ENCODE results near the gene CD200. TPM values are rescaled to one million over a fixed set of nuclear protein-coding genes. Genes with fewer than 3 reads are reported as not detected.

The CD200 gene
- total RNA-seq, 2 experiments from 2014 or later, result 0.67 to 3.6 TPM

- DNase-seq (no peak), ATAC-seq (no peak)
- CTCF ChIA-PET, result no interaction called here
- Mint-ChIP-seq H3K27me3 (no peaks in the 10 kb centered on the region), H3K4me3 (no peak overlapping the region), H3K36me3 (no peaks in the 10 kb centered on the region), H3K4me1 (peaks cover 6% of the 10 kb centered on the region), H3K27ac (no peak overlapping the region), H3K9me3 (ENCODE audit: low read depth) (no peaks in the 10 kb centered on the region)
Measured at GRCh38 chr3:112353365-112353764, 20.4 kb downstream of the CD200 start.

GRCh38 chr3:112354642-112355306 is 21.8 kb downstream of the CD200 start:
- ATAC-seq, result no peak
- H3K9me3 Mint-ChIP-seq (ENCODE audit: low read depth), result no peaks in the 10 kb centered on the region
- no peak overlapping the region for H3K27ac Mint-ChIP-seq
- CTCF ChIA-PET, result no interaction called here
- no peaks in the 10 kb centered on the region for H3K27me3 Mint-ChIP-seq
- H3K4me1 Mint-ChIP-seq, result peaks cover 15% of the 10 kb centered on the region
- DNase-seq, result no peak
- H3K4me3 Mint-ChIP-seq, result no peak overlapping the region
- no peaks in the 10 kb centered on the region for H3K36me3 Mint-ChIP-seq

GRCh38 chr3:112355307-112355687 is 22.3 kb downstream of the CD200 start:
- peaks cover 15% of the 10 kb centered on the region for H3K4me1 Mint-ChIP-seq

GRCh38 chr3:112357930-112358780 is 25.2 kb downstream of the CD200 start:
- H3K4me1 Mint-ChIP-seq, result peaks cover 15% of the 10 kb centered on the region
- no peak overlapping the region for H3K4me3 Mint-ChIP-seq
- DNase-seq, result no peak
- no peak for ATAC-seq
- CTCF ChIA-PET, result no interaction called here
- no peak overlapping the region for H3K27ac Mint-ChIP-seq
- no peaks in the 10 kb centered on the region for H3K9me3 Mint-ChIP-seq (ENCODE audit: low read depth)
- H3K27me3 Mint-ChIP-seq, result no peaks in the 10 kb centered on the region
- H3K36me3 Mint-ChIP-seq, result no peaks in the 10 kb centered on the region

More at GRCh38 chr3:112355307-112355687, 22.3 kb downstream of the CD200 start:
- Mint-ChIP-seq H3K36me3 (no peaks in the 10 kb centered on the region), H3K27me3 (no peaks in the 10 kb centered on the region), H3K27ac (no peak overlapping the region), H3K4me3 (no peak overlapping the region), H3K9me3 (ENCODE audit: low read depth) (no peaks in the 10 kb centered on the region)
- CTCF ChIA-PET, result no interaction called here
- ATAC-seq (no peak), DNase-seq (no peak)

GRCh38 chr3:112360561-112360960 is 27.6 kb downstream of the CD200 start:
- peaks cover 31% of the 10 kb centered on the region for H3K4me1 Mint-ChIP-seq
- peaks cover 4% of the 10 kb centered on the region for H3K36me3 Mint-ChIP-seq
- CTCF ChIA-PET, result interaction anchor here (0.7 kb wide), 1 partner anchor 141 kb away, joined by 3 read pairs; no protein-coding TSS in a partner anchor
- no peak overlapping the region for H3K4me3 Mint-ChIP-seq
- H3K27ac Mint-ChIP-seq, result no peak overlapping the region
- no peak for DNase-seq
- no peaks in the 10 kb centered on the region for H3K27me3 Mint-ChIP-seq
- ATAC-seq, result no peak
- no peaks in the 10 kb centered on the region for H3K9me3 Mint-ChIP-seq (ENCODE audit: low read depth)

GRCh38 chr3:112362221-112362620 is 29.3 kb downstream of the CD200 start:
- CTCF ChIA-PET, result interaction anchor here (3.4 kb wide), 1 partner anchor 75 kb away, joined by 7 read pairs; no protein-coding TSS in a partner anchor
- Mint-ChIP-seq H3K4me1 (peaks cover 33% of the 10 kb centered on the region), H3K36me3 (peaks cover 6% of the 10 kb centered on the region), H3K9me3 (ENCODE audit: low read depth) (no peaks in the 10 kb centered on the region), H3K27me3 (no peaks in the 10 kb centered on the region), H3K27ac (no peak overlapping the region), H3K4me3 (no peak overlapping the region)
- no peak for ATAC-seq
- no peak for DNase-seq

- Mint-ChIP-seq H3K27ac (peak overlapping the region; percentile 64), H3K9me3 (ENCODE audit: low read depth) (no peaks in the 10 kb centered on the region), H3K4me1 (peaks cover 18% of the 10 kb centered on the region), H3K4me3 (peak overlapping the region; percentile 37), H3K27me3 (no peaks in the 10 kb centered on the region), H3K36me3 (peaks cover 6% of the 10 kb centered on the region)
- CTCF ChIA-PET, result interaction anchor here (0.9 to 3.4 kb wide), 4 partner anchors 17 to 218 kb away, joined by 3 to 7 read pairs (median 3); no protein-coding TSS in a partner anchor
- no peak for ATAC-seq
- DNase-seq, result no peak
Measured at GRCh38 chr3:112364291-112364690, 31.3 kb downstream of the CD200 start.

- Mint-ChIP-seq H3K9me3 (ENCODE audit: low read depth) (no peaks in the 10 kb centered on the region), H3K4me3 (no peak overlapping the region), H3K36me3 (peaks cover 6% of the 10 kb centered on the region), H3K4me1 (peaks cover 18% of the 10 kb centered on the region), H3K27ac (no peak overlapping the region), H3K27me3 (no peaks in the 10 kb centered on the region)
- DNase-seq (no peak), ATAC-seq (no peak)
- CTCF ChIA-PET, result interaction anchor here (0.9 to 1.1 kb wide), 2 partner anchors 17 to 217 kb away, joined by 3 read pairs; no protein-coding TSS in a partner anchor
Measured at GRCh38 chr3:112365035-112365434, 32.1 kb downstream of the CD200 start.

GRCh38 chr3:112365636-112366035 is 32.7 kb downstream of the CD200 start:
- H3K4me1 Mint-ChIP-seq, result peaks cover 18% of the 10 kb centered on the region
- H3K27ac Mint-ChIP-seq, result no peak overlapping the region
- no peak for DNase-seq
- H3K27me3 Mint-ChIP-seq, result no peaks in the 10 kb centered on the region
- peaks cover 6% of the 10 kb centered on the region for H3K36me3 Mint-ChIP-seq
- H3K4me3 Mint-ChIP-seq, result no peak overlapping the region
- CTCF ChIA-PET, result no interaction called here
- no peak for ATAC-seq
- no peaks in the 10 kb centered on the region for H3K9me3 Mint-ChIP-seq (ENCODE audit: low read depth)

- Mint-ChIP-seq H3K36me3 (peaks cover 6% of the 10 kb centered on the region), H3K4me1 (peaks cover 18% of the 10 kb centered on the region), H3K9me3 (ENCODE audit: low read depth) (no peaks in the 10 kb centered on the region), H3K4me3 (no peak overlapping the region), H3K27ac (no peak overlapping the region), H3K27me3 (peaks cover 3% of the 10 kb centered on the region)
- ATAC-seq (no peak), DNase-seq (no peak)
- CTCF ChIA-PET, result no interaction called here
Measured at GRCh38 chr3:112366522-112366921, 33.6 kb downstream of the CD200 start.

GRCh38 chr3:112371569-112371968 is 38.6 kb downstream of the CD200 start:
- no peak for DNase-seq
- Mint-ChIP-seq H3K27me3 (peaks cover 3% of the 10 kb centered on the region), H3K9me3 (ENCODE audit: low read depth) (no peaks in the 10 kb centered on the region), H3K4me3 (no peak overlapping the region), H3K27ac (no peak overlapping the region), H3K4me1 (no peaks in the 10 kb centered on the region), H3K36me3 (peaks cover 2% of the 10 kb centered on the region)
- CTCF ChIA-PET, result no interaction called here
- ATAC-seq, result no peak

- no peak for DNase-seq
- no peak for ATAC-seq
- no peak overlapping the region for H3K27ac Mint-ChIP-seq
- H3K9me3 Mint-ChIP-seq (ENCODE audit: low read depth), result no peaks in the 10 kb centered on the region
- no peaks in the 10 kb centered on the region for H3K4me1 Mint-ChIP-seq
- CTCF ChIA-PET, result no interaction called here
- peaks cover 3% of the 10 kb centered on the region for H3K27me3 Mint-ChIP-seq
- H3K4me3 Mint-ChIP-seq, result no peak overlapping the region
- H3K36me3 Mint-ChIP-seq, result peaks cover 2% of the 10 kb centered on the region
Measured at GRCh38 chr3:112372396-112372795, 39.4 kb downstream of the CD200 start.

- ATAC-seq, result no peak
- CTCF ChIA-PET, result no interaction called here
- DNase-seq, result no peak
- Mint-ChIP-seq H3K4me3 (no peak overlapping the region), H3K4me1 (no peaks in the 10 kb centered on the region), H3K27ac (no peak overlapping the region), H3K9me3 (ENCODE audit: low read depth) (no peaks in the 10 kb centered on the region), H3K27me3 (peaks cover 3% of the 10 kb centered on the region), H3K36me3 (peaks cover 2% of the 10 kb centered on the region)
Measured at GRCh38 chr3:112373476-112373875, 40.5 kb downstream of the CD200 start.

- no peak overlapping the region for H3K4me3 Mint-ChIP-seq
- H3K9me3 Mint-ChIP-seq (ENCODE audit: low read depth), result no peaks in the 10 kb centered on the region
- H3K36me3 Mint-ChIP-seq, result peaks cover 2% of the 10 kb centered on the region
- no peak for DNase-seq
- H3K27ac Mint-ChIP-seq, result no peak overlapping the region
- CTCF ChIA-PET, result no interaction called here
- peaks cover 3% of the 10 kb centered on the region for H3K27me3 Mint-ChIP-seq
- ATAC-seq, result no peak
- no peaks in the 10 kb centered on the region for H3K4me1 Mint-ChIP-seq
Measured at GRCh38 chr3:112373924-112374323, 41.0 kb downstream of the CD200 start.

All from activated CD8-positive, alpha-beta memory T cell treated with anti-CD3 and anti-CD28 coated beads, Interleukin-2, amount 10 ng/mL, durations not matched to agents 7 days and 5 days (primary cell).